Measurements from ENCODE around the gene LBH. TPM values are rescaled to one million over a fixed set of nuclear protein-coding genes. Genes with fewer than 3 reads are reported as not detected.

Gene LBH
- total RNA-seq, 1 donor from 2014 or later, result 74.7 TPM

DNA sequence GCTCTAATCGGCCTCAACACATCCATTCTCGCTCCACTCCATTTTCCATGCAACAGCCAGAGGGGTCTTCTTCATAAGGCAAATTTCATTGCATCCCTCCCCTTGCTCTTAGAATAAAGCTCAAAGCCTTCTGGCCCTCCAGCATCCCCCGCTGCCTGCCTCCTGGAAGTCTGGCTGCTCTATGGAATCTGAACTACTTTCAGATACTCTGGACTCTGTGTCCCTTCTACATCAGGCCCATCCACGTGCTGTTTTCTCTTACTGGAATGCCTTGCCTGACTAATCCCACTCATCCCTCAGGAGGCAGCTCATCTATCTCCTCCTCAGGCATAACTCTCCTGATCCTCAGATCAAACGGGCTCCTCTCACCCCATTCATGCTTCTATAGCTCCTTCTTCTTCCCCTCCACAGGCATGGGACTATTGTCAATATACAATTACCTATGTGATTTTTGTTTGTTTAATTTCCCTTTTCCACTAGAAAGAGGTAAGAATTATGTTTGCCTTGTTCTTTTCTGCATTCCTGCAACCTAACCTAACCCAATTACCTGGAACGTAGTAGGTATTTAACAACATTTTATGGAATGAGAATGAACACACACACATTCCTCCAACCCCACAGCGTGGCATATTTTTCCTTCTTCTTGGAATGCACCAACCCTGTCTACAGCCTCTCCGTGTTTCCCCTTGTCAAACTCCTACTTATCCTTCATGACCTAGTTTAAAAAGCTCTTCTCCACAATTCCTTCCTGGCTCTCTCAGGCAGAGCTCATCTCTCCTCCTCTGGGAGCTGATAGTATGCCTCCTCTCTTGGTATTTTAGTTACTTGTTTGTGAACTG lies 49.5 kb downstream of the LBH start:
- TF ChIP-seq, protein P1, sequence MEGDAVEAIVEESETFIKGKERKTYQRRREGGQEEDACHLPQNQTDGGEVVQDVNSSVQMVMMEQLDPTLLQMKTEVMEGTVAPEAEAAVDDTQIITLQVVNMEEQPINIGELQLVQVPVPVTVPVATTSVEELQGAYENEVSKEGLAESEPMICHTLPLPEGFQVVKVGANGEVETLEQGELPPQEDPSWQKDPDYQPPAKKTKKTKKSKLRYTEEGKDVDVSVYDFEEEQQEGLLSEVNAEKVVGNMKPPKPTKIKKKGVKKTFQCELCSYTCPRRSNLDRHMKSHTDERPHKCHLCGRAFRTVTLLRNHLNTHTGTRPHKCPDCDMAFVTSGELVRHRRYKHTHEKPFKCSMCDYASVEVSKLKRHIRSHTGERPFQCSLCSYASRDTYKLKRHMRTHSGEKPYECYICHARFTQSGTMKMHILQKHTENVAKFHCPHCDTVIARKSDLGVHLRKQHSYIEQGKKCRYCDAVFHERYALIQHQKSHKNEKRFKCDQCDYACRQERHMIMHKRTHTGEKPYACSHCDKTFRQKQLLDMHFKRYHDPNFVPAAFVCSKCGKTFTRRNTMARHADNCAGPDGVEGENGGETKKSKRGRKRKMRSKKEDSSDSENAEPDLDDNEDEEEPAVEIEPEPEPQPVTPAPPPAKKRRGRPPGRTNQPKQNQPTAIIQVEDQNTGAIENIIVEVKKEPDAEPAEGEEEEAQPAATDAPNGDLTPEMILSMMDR (IDR thresholded peaks at IDR 0.05), result no peak
- Mint-ChIP-seq H3K4me1 (ENCODE audit: unreplicated experiment) (peaks cover 11% of the 10 kb centered on the region), H3K9me3 (ENCODE audit: unreplicated experiment) (peaks cover 6% of the 10 kb centered on the region), H3K4me3 (ENCODE audit: unreplicated experiment) (no peak overlapping the region), H3K27me3 (ENCODE audit: unreplicated experiment) (no peaks in the 10 kb centered on the region), H3K27ac (ENCODE audit: unreplicated experiment) (no peak overlapping the region), H3K36me3 (ENCODE audit: unreplicated experiment) (peaks cover 2% of the 10 kb centered on the region)
- DNase-seq (ENCODE audit: extremely low spot score, unreplicated experiment), result no peak

DNA sequence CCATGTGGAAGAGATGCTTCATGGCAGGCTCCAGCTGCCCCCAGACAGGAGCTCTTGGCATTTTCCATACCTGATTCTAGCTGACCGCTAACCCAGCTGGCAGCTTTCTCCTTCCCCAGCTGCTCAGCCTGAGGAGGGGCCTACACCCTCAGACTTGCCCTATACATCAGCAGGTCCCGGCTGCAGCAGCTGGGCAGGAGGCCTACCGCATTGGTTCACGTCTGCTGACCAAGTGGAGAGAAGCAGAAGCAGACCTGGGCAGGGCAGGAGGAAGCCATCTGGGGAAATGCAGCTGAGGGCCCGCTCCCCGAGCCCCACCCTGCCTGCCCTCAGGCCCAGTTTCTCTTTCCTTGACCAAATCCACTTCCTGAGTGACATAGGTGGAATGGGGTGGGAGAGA lies 50.7 kb downstream of the LBH start:
- no peak overlapping the region for H3K27ac Mint-ChIP-seq (ENCODE audit: unreplicated experiment)
- H3K27me3 Mint-ChIP-seq (ENCODE audit: unreplicated experiment), result no peaks in the 10 kb centered on the region
- H3K4me1 Mint-ChIP-seq (ENCODE audit: unreplicated experiment), result peaks cover 8% of the 10 kb centered on the region
- TF ChIP-seq, protein P1 (IDR thresholded peaks at IDR 0.05), result no peak
- no peak overlapping the region for H3K4me3 Mint-ChIP-seq (ENCODE audit: unreplicated experiment)
- H3K9me3 Mint-ChIP-seq (ENCODE audit: unreplicated experiment), result peaks cover 6% of the 10 kb centered on the region
- H3K36me3 Mint-ChIP-seq (ENCODE audit: unreplicated experiment), result peaks cover 2% of the 10 kb centered on the region
- DNase-seq (ENCODE audit: extremely low spot score, unreplicated experiment), result no peak

DNA sequence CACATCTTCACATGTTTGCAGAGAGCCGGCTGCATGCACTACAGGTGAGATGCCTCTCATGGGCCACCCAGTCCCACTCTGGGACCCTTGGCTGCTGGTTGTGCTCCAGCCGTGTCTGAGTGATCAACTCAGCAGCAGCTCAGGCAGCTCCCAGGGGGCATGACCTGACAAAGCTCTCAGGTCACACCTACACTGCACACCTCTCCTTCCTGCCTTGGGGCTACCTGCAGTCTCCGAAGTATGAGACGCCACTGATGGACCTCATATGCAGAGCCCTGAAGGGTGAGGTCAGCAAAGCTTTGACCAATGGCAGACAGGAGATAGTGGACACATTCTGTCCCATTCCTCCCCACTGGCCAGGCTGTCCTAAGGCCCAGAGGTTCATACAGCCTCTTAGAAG lies 51.4 kb downstream of the LBH start:
- Mint-ChIP-seq H3K9me3 (ENCODE audit: unreplicated experiment) (peaks cover 6% of the 10 kb centered on the region), H3K27me3 (ENCODE audit: unreplicated experiment) (peaks cover under 1% of the 10 kb centered on the region), H3K27ac (ENCODE audit: unreplicated experiment) (no peak overlapping the region), H3K36me3 (ENCODE audit: unreplicated experiment) (peaks cover 2% of the 10 kb centered on the region), H3K4me1 (ENCODE audit: unreplicated experiment) (peaks cover 7% of the 10 kb centered on the region), H3K4me3 (ENCODE audit: unreplicated experiment) (no peak overlapping the region)
- TF ChIP-seq, protein P1 (IDR thresholded peaks at IDR 0.05), result no peak
- no peak for DNase-seq (ENCODE audit: extremely low spot score, unreplicated experiment)

DNA sequence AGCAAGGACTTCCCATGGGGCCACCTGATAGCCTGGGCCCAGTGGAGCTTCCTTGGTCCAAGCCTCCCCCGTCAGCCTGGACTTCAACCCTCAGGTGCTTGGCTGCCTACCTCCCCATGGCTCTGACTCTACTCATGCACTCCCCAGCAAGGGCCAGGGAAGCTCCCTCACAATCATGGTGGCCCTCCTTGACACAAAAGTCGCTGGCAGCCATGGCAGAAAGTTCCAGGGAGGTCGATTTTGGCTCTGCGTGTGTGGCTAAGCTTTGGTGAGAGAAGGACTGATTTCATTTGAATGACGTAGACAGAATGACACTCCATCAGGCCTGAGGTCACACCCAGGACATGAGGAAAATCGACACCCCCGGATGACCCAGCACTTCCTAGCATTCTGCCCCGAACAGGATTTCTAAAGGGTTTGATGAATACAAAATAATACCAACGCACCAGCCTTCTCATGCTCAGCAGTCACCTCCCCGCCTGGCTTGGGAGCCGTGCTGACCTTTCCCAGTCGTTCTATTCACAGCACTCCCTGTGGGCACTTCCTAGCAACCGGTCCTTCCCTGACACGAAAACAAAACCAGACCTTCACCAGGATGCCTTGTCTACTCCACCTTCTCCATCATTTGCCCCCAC lies 52.7 kb downstream of the LBH start:
- Mint-ChIP-seq H3K4me1 (ENCODE audit: unreplicated experiment) (peaks cover 8% of the 10 kb centered on the region), H3K36me3 (ENCODE audit: unreplicated experiment) (no peaks in the 10 kb centered on the region), H3K9me3 (ENCODE audit: unreplicated experiment) (no peaks in the 10 kb centered on the region), H3K27ac (ENCODE audit: unreplicated experiment) (no peak overlapping the region), H3K4me3 (ENCODE audit: unreplicated experiment) (no peak overlapping the region), H3K27me3 (ENCODE audit: unreplicated experiment) (peaks cover 2% of the 10 kb centered on the region)
- TF ChIP-seq, protein P1 (IDR thresholded peaks at IDR 0.05), result no peak
- no peak for DNase-seq (ENCODE audit: extremely low spot score, unreplicated experiment)

DNA sequence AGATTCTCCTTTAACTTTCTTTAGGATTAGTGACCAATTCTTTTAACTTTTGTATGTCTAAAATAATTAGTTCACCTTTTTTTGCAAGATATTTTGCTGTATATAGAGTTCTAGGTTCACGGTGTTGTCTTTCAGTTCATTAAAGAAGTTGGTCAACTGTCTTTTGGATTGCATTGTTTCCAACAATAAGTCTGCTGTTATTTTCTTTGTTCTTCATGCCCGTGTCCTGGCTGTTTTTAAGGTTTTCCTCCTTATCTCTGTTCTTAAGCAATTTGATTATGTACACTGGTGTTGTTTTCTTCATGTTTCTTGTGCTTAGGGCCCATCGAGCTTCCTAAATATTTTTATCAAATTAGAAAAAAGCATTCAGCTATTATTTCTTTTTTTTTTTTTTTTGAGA lies 54.4 kb downstream of the LBH start:
- H3K4me3 Mint-ChIP-seq (ENCODE audit: unreplicated experiment), result no peak overlapping the region

More for the DNA sequence above, 54.4 kb downstream of the LBH start:
- TF ChIP-seq, protein P1 (IDR thresholded peaks at IDR 0.05), result no peak
- DNase-seq (ENCODE audit: extremely low spot score, unreplicated experiment), result no peak
- H3K9me3 Mint-ChIP-seq (ENCODE audit: unreplicated experiment), result no peaks in the 10 kb centered on the region
- peaks cover 8% of the 10 kb centered on the region for H3K4me1 Mint-ChIP-seq (ENCODE audit: unreplicated experiment)
- H3K27ac Mint-ChIP-seq (ENCODE audit: unreplicated experiment), result no peak overlapping the region
- H3K36me3 Mint-ChIP-seq (ENCODE audit: unreplicated experiment), result no peaks in the 10 kb centered on the region
- peaks cover 2% of the 10 kb centered on the region for H3K27me3 Mint-ChIP-seq (ENCODE audit: unreplicated experiment)

All from osteocyte (in vitro differentiated cells).